Activated naive CD8-positive, alpha-beta T cell treated with anti-CD3 and anti-CD28 coated beads, Interleukin-2, amount 50 U/mL, for 16 hours (primary cell): Measurements from ENCODE around the gene ODF2.
"Not testable (repeated sequence)": the region's sequence is repeated elsewhere in the genome, so short reads cannot be mapped to it uniquely, and the experiment has no call there.

Experiments used
- DNase-seq: peaks from one replicate; pipeline ENCODE4 v3.0.0-alpha.2; 2020; ENCODE audit warnings: low read depth, low spot score

The ODF2 gene

GRCh38 chr9:128482186-128482585 is 26.4 kb downstream of the ODF2 start:
- no peak for DNase-seq

GRCh38 chr9:128484686-128485413 is 29.0 kb downstream of the ODF2 start:
- no peak for DNase-seq

DNA sequence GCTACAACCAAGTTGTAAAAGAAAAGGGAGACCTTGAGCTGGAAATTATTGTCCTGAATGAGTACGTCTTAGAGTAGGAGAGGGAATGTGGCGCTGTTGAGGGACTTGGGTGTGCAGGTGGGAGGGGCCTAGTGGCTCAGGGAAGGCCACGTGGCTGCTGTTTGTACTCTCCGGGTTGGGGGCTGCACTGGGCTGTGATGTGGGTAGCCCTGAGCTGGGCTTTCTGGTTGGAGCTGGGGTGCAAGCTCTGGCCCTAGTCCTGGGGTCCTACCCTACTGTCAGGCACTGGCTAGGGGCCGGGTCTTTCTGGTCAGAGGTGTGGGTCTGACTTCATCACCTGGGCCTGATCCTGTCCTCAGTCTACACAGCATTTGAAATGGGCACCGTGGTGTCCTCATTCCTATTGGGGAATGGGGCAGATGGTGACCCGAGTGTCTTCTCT is 29.6 kb downstream of the ODF2 start:
- DNase-seq: no peak

DNA sequence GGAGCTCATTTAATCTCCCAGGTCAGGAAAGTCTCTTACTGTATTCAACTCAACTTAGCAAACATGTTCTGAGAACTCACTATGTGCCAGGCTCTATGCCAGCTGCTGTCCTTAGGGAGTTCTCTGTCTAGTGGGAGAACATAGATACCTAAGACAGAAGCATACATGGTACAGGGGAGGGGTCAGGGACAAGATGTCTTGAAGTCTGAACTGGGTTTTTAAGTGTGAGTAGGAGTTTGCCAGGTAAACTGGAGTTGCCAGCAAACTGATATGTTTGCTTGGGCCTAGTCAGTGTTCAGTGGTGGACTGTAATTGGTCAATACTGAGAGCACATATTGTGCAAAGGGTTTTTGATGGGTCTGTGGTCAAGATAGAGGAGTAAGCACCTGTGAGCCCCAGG is 30.4 kb downstream of the ODF2 start:
- DNase-seq: no peak

DNA sequence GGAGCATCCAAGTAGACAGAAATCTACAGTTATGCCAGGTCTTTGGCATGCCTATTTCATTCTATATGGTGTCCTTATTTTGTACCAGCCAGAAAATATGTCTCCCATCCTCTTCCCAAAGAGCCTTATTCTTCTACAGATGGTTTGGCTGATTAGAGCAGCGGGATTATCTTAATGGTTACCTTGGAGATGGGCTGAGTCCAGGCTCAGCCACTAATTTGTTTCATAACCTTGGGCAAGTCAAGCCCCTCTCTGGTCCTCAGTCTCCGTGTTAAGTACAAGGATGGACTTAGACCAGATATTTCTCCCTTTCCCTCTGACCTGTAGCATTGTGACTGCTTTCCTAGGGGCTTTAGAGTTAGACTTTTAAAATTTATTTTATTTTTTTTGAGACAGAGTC is 37.6 kb downstream of the ODF2 start:
- no peak for DNase-seq

DNA sequence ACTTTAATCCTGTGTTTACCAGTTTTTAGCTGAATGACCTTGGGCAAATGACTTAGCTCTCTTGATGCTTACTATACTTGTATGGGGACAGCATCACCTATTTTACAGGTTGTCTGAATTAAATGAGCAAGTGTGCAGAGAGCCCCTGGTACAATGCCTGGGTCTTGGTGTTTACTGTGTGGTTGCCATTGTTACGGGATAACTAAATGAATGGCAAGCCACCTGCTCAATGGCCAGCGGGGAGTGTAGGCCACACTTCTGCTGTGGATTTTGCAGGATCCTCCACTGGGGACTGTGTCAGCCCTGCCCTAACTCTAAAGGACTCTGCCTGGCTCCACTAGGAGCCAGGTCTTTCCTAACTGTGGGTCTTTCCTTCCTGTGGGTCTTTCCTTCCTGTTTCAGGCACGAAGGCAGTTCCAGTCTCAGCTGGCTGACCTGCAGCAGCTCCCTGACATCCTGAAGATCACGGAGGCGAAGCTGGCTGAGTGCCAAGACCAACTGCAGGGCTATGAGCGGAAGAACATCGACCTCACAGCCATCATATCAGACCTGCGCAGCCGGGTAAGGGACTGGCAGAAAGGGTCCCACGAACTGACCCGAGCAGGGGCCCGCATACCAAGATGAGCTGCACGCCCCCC is 38.4 kb downstream of the ODF2 start:
- no peak for DNase-seq

GRCh38 chr9:128494746-128495129 is 38.9 kb downstream of the ODF2 start:
- no peak for DNase-seq

- DNase-seq: no peak
Observed at GRCh38 chr9:128495296-128495695, 39.5 kb downstream of the ODF2 start.

GRCh38 chr9:128495804-128496417 is 40.1 kb downstream of the ODF2 start:
- DNase-seq: no peak

- DNase-seq: no peak
Observed at GRCh38 chr9:128497824-128498610, 42.2 kb downstream of the ODF2 start.

DNA sequence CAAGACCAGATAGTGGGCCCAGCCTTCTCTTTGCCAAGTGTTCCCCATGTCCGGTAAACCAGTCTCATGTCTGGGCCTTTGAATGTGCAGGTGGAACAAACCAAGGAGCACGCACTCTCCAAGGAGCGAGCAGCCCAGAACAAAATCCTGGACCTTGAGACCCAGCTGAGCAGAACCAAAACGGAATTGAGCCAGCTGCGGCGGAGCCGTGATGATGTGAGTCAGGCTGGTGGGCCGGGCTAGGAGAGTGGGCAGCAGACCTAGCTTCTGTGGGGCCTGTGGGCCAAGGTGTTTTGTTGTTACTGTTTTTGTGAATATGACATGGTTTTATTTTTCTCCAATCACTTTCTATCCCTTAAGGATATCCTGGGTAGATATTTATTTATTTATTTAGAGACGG is 43.1 kb downstream of the ODF2 start:
- DNase-seq: no peak

GRCh38 chr9:128499920-128500319 is 44.1 kb downstream of the ODF2 start:
- no peak for DNase-seq

- not testable (repeated sequence) for DNase-seq
Observed at GRCh38 chr9:128503415-128503825, 47.6 kb downstream of the ODF2 start.

GRCh38 chr9:128503870-128504269 is 48.1 kb downstream of the ODF2 start:
- no peak for DNase-seq

GRCh38 chr9:128504485-128505413 is 48.9 kb downstream of the ODF2 start, which contains the start of gene GLE1:
GLE1 (plus strand) TSS chr9:128504719; CDS start chr9:128504806, 87 bp downstream.
- peak; percentile 89 for DNase-seq

DNA sequence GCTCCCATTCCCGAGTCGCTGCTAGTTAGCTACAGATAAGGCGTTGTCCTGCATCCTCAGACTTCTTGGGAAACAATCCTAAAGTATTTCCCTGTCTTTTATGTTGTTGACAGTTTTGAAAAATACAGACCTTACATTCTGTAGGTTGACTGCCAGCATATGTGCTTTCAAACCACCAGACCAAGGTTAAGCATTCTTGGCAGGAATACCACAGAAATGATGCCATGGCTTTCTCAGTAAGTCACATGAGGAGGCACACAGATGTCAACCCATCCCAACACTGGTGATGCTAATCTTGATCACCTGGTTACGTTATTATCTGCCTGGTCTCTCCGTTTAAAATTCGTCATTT is 49.6 kb downstream of the ODF2 start:
- no peak for DNase-seq

DNA sequence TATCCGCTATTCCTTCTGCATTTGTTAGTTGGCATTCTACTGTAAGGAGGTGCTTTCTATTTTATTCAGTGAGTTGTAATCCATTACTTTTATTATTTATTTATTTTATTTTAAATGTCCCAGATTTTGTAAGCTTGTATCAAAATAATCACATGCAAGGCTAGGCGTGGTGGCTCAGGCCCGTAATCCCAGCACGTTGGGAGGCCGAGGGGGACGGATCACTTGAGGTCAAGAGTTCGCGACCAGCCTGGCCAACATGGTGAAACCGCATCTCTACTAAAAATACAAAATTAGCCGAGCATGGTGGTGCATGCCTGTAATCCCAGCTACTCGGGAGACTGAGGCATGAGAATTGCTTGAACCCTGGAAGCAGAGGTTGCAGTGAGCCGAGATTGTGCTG is 50.1 kb downstream of the ODF2 start:
- not testable (repeated sequence) for DNase-seq

DNA sequence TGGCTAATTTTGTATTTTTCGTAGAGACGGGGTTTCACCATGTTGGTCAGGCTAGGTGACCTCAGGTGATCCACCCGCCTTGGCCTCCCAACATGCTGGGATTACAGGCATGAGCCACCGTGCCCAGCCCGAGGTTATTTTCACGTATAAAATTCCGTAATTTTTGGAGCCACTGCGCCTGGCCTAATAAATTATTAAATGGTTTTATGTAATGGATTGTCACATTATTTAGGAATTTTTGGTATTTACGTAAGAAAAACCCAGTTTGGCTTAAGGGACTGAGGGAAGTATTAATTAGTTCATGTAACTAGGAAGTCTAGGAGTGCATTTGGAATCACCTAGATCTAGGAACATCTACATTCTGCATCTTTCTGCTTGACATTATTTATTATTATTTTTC is 57.0 kb downstream of the ODF2 start:
- no peak for DNase-seq

- DNase-seq: no peak
Observed at GRCh38 chr9:128521956-128522355, 66.2 kb downstream of the ODF2 start.

- no peak for DNase-seq
Observed at GRCh38 chr9:128523199-128523925, 67.6 kb downstream of the ODF2 start.
